ENCODE results near the gene TRIL.

DNA sequence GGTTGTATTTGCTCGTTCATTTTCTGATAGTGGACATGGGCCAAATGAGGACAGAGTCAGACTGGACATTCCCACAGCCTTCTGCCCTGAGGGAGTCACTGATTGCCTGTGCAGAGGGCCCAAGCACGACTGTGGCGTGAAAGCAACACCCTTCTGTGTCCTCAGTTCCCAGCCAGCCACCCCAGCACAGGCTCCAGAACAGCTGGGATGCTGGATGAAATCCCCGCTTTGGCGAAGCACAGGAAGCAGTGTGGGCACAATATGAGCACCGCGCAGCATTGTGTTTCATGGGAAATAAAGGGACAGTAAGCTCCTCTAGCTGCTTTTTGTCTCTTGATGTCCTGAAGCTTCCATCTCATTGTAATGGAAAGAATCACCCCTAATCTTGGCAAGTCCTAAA lies 20.5 kb downstream of the TRIL start:
- TF ChIP-seq EZH2phosphoT487 (IDR thresholded peaks at IDR 0.05; ENCODE audit: insufficient read depth, low read depth) (no peak), EZH2 (IDR thresholded peaks at IDR 0.05; ENCODE audit: insufficient read depth, poor library complexity, severe bottlenecking) (no peak)

Data from GM23248 (cell line).